Testis (tissue), 3 donors: ENCODE data around the gene NPAS3. TPM values are rescaled to one million over a fixed set of nuclear protein-coding genes. Genes with fewer than 3 reads are reported as not detected.
A peak's percentile ranks its signal among the peaks of the same experiment; 100 is the strongest.

Experiments used
- DNase-seq: peaks from one replicate; pipeline ENCODE4 v3.0.0-alpha.2; 2019
- H3K27ac ChIP-seq, 2 donors: fragments of 200-600 bp; sonication (generic); one replicate each; pipeline ENCODE4 v1.5.1; 2019
- H3K27me3 ChIP-seq: fragments of 200-600 bp; sonication (generic); one replicate; pipeline ENCODE4 v1.5.1; 2019
- H3K36me3 ChIP-seq: fragments of 200-600 bp; sonication (generic); one replicate; pipeline ENCODE4 v1.5.1; 2017; ENCODE audit warnings: low read depth; ENCODE audit errors: missing control alignments
- H3K4me1 ChIP-seq: fragments of 200-600 bp; sonication (generic); one replicate; pipeline ENCODE4 v1.5.1; 2019
- H3K4me3 ChIP-seq, 2 donors: fragments of 200-600 bp; sonication (generic); one replicate each; pipeline ENCODE4 v1.5.1; 2017 to 2019
- H3K9me3 ChIP-seq: fragments of 200-600 bp; sonication (generic); one replicate; pipeline ENCODE4 v1.5.1; 2017
- POLR2A ChIP-seq: fragments of 450-650 bp; IDR thresholded peaks from one replicate; pipeline ENCODE4 v1.6.1; 2017; ENCODE audit warnings: antibody characterized with exemption, mild to moderate bottlenecking, moderate library complexity
- WGBS, 2 donors: methylation state at CpG; one replicate each; pipeline ENCODE4 v1.1.5; 2018; 5-methylcytosine and 5-hydroxymethylcytosine counted together
- intact Hi-C: fragments of 100-400 bp; cut with DNase I; formaldehyde crosslinking; loops from one replicate; pipeline ENCODE4 v1.15.1; 2023; ENCODE audit warnings: low total_unique reads
- polyA plus RNA-seq: library from polyadenylated mRNA; stranded (reverse); fragments of 350-450 nt; fragmentation: Illumina TruSeq; extraction: RNeasy Lipid Tissue Mini Kit (QIAGEN cat#74804); gene quantifications from one replicate; pipeline ENCODE4 v1.2.3, GENCODE V29; 2014; ENCODE audit warnings: low read depth, low replicate concordance; ENCODE audit not compliant: insufficient read depth
- total RNA-seq, 2 donors: library from RNA; depleted of rRNA; stranded (reverse); fragments of >200 nt; gene quantifications; one replicate each; pipeline ENCODE4 v1.2.3, GENCODE V29; 2016
- TF ChIP-seq, protein P1 (sequence below), 3 experiments: fragments of 450-650 bp in 2 of 3; fragments of 200-600 bp in 1 of 3; sonication (generic) in 1 of 3; IDR thresholded peaks; one replicate each; pipeline ENCODE4 v1.5.1; 2016 to 2019; ENCODE audit warnings: antibody characterized with exemption in 3 of 3, mild to moderate bottlenecking in 2 of 3, moderate library complexity in 1 of 3

NPAS3 gene
- total and polyA plus RNA-seq, 3 donors from 2014 or later: 1.1 to 3.7 (median 1.8) TPM

DNA sequence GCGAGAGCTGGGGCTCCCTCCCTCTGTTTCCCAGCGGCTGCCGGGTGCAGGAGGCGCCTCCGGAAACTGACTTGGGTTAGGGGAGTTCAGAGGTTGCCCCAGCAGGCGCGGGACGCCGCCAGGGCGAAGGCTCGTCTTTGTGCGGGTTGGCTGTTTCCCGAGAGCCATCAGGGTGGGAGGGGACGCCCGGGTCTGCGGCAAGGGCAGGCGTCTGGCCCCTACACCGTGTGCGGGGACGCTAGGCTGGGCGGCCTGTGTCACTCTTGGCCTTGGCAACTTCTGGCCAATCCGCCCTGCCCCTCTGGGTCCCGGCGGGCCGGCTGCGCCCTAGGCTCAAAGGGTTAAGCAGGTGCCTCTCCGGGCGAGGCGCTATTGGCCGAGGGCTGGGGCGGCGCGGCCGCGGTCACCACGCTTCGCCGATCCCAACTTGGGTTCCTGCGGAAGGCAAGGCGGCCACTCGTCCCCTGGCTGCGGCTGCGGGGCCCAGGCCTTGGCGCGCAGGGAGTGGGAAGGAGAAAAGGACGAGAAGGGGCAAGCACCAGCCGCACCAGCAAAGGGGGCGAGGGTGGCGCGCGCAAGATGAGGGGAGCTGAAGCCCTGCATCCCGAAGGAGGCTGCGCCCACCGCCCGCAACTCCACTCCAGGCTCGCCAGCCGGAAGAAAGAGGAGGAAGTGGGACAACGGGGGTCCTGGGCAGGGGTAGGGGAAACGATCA lies 5.6 kb upstream of the NPAS3 start:
- H3K9me3 ChIP-seq: no peaks in the 10 kb centered on the region
- DNase-seq: no peak
- H3K27me3 ChIP-seq: no peaks in the 10 kb centered on the region
- no peaks in the 10 kb centered on the region for H3K36me3 ChIP-seq
- intact Hi-C loops: no loop called here
- TF ChIP-seq, protein P1, sequence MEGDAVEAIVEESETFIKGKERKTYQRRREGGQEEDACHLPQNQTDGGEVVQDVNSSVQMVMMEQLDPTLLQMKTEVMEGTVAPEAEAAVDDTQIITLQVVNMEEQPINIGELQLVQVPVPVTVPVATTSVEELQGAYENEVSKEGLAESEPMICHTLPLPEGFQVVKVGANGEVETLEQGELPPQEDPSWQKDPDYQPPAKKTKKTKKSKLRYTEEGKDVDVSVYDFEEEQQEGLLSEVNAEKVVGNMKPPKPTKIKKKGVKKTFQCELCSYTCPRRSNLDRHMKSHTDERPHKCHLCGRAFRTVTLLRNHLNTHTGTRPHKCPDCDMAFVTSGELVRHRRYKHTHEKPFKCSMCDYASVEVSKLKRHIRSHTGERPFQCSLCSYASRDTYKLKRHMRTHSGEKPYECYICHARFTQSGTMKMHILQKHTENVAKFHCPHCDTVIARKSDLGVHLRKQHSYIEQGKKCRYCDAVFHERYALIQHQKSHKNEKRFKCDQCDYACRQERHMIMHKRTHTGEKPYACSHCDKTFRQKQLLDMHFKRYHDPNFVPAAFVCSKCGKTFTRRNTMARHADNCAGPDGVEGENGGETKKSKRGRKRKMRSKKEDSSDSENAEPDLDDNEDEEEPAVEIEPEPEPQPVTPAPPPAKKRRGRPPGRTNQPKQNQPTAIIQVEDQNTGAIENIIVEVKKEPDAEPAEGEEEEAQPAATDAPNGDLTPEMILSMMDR (IDR thresholded peaks at IDR 0.05): no peak
- TF ChIP-seq POLR2A: no peak
- no peak overlapping the region for H3K27ac ChIP-seq
- peaks cover 21% of the 10 kb centered on the region for H3K4me1 ChIP-seq
- H3K4me3 ChIP-seq: peak overlapping the region; percentile 42 to 54
- WGBS, 2 donors: 3 to 6% methylated on average over 32 to 46 of the region's 59 CpGs

DNA sequence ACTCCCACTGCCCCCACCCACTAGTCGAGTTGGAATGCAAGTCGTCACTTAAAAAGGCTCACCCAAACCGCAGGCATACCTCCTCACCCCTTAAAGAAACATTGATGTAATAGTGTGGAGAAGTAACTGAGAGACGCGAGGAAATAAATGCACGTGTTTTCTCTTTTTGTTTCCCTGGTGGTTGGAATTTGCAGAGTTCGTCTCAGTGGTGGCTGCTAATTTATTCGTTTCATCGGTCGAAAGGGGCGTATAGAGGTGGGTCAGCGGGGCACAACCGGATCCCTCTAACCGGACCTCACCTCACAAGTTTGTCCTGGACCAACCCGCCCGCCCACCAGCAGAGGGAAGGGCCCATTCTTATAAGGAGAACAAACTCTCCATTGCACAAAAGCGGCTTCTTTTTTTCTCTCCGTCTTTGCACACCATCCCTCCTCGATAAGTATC lies 5.0 kb upstream of the NPAS3 start:
- Histone ChIP-seq H3K27me3 (no peaks in the 10 kb centered on the region), H3K4me1 (peaks cover 21% of the 10 kb centered on the region), H3K27ac (no peak overlapping the region), H3K9me3 (no peaks in the 10 kb centered on the region), H3K36me3 (no peaks in the 10 kb centered on the region), H3K4me3 (peak overlapping the region; percentile 42 to 56)
- no peak for DNase-seq
- WGBS, 2 donors: 0% methylated on average over 19 of the region's 19 CpGs
- intact Hi-C loops: no loop called here
- TF ChIP-seq, protein P1 (IDR thresholded peaks at IDR 0.05): peak in 1 of 3 experiments; percentile 9
- no peak for TF ChIP-seq POLR2A

DNA sequence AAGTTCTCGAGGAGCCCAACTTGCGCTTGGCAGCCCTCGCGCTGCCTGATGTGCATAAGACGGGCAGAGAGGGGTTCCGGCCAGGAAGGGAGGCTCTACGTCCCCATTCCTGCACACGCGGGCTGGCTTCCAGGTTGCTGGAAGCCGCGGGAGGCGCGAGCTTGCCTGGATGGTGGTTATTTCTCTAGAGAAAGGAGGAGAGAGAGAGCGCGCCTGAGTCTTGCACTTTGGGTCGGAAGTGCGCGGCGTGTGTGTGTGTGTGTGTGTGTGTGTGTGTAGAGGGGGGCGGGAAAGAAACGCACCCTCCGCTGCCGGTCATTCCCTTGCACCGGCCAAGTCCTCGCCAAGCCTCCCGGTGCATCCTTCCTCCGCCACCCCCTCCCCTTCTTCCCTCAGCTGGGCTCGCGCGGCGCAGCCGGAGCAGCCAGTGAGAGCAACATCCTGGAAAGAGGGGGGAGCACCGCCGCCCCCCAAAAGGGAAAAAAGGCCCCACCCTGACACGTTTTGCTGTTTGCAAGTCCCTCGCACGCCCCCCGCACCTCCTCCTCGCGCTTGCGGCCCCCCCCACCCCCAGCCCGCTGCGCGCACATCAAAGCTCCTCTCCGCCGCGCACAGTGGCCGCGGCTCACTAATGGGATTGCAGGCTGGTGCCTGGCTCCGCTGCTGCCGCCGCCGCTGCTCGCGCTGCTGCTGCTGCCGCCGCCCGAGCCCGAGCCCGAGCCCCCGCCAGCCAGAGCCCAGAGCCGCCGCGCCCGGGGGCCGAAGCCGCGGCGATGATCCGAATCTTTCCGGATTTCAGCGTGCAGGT lies 4.4 kb upstream of the NPAS3 start:
- Histone ChIP-seq H3K27ac (no peak overlapping the region), H3K4me1 (peaks cover 21% of the 10 kb centered on the region), H3K9me3 (no peaks in the 10 kb centered on the region), H3K4me3 (peak overlapping the region; percentile 42 to 56), H3K36me3 (no peaks in the 10 kb centered on the region), H3K27me3 (no peaks in the 10 kb centered on the region)
- DNase-seq: peak; percentile 26
- no peak for TF ChIP-seq POLR2A
- TF ChIP-seq, protein P1 (IDR thresholded peaks at IDR 0.05): no peak
- 0% methylated on average over 19 to 37 of the region's 72 CpGs for WGBS, 2 donors
- intact Hi-C loops: no loop called here

DNA sequence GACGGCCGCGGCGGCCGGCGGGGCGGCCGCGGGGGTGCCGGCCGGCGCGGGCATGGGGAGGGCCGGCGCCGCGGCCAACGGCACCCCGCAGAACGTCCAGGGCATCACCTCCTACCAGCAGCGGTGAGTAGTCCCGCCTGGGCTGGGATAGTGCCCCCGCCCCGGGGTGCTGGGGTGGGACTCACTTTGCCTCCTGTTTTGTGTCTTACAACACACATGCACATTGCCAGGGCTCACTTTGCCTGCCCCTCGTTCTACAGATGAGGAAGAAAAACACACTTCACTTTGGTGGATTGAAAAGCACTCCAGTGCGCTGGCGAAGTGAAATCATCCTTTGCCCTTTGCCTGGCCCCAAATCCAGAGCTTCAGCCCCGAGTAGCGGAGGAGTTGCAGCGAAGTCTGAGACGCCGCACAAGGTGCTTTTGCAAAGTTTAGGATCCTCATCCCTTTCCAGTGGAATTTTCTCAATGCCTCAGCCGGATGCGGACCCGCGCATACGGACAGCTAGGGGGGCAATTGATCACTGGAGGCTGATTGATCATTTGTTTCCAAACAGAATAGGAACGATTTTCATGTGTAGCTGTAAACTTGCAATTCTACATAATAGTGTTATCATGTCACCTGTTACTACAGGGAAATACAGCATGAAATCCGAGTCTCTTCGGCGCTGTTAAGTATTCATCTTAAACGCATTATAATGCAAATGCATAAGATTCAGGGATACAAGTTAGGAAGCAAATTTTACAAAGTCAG lies 3.6 kb upstream of the NPAS3 start:
- TF ChIP-seq POLR2A: no peak
- TF ChIP-seq, protein P1 (IDR thresholded peaks at IDR 0.05): no peak
- Histone ChIP-seq H3K4me1 (peaks cover 21% of the 10 kb centered on the region), H3K27me3 (no peaks in the 10 kb centered on the region), H3K4me3 (peak overlapping the region; percentile 23 to 42), H3K27ac (no peak overlapping the region), H3K9me3 (no peaks in the 10 kb centered on the region), H3K36me3 (no peaks in the 10 kb centered on the region)
- 12 to 13% methylated on average over 15 to 28 of the region's 42 CpGs for WGBS, 2 donors
- intact Hi-C loops: no loop called here
- DNase-seq: peak; percentile 21
